Vagina (tissue), 2 donors: Measurements from ENCODE around the gene VSIG4.

ENCODE experiments used
- POLR2A ChIP-seq, 2 donors: fragments of 450-650 bp; IDR thresholded peaks; one replicate each; pipeline ENCODE4 v1.6.1; 2017; ENCODE audit warnings: antibody characterized with exemption in 2 of 2, mild to moderate bottlenecking in 2 of 2, moderate library complexity in 2 of 2
- TF ChIP-seq, protein P1 (sequence below), 3 experiments: fragments of 450-650 bp in 2 of 3; fragments of 200-600 bp in 1 of 3; sonication (generic) in 1 of 3; IDR thresholded peaks; one replicate each; pipeline ENCODE4 v1.5.1; 2017 to 2019; ENCODE audit warnings: antibody characterized with exemption in 3 of 3, mild to moderate bottlenecking in 2 of 3, moderate library complexity in 2 of 3

DNA sequence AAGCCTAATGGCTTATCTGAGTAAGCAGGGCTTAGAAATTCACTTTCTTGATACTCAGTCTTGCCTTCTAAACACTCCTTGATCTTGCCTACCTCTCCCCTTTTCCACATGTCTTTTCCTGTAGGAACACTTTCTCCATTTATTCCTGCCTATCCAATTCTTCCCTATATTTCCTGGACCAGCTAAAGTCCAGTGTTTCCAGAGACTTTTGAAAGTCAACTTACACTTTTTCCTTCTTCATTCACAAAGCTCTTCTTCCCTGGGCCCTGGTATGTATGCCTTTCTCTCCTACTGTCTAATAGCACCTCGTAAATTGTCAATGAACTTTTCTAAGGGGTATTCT lies 20.6 kb downstream of the VSIG4 start:
- no peak for TF ChIP-seq POLR2A (IDR thresholded peaks at IDR 0.05)
- TF ChIP-seq, protein P1, sequence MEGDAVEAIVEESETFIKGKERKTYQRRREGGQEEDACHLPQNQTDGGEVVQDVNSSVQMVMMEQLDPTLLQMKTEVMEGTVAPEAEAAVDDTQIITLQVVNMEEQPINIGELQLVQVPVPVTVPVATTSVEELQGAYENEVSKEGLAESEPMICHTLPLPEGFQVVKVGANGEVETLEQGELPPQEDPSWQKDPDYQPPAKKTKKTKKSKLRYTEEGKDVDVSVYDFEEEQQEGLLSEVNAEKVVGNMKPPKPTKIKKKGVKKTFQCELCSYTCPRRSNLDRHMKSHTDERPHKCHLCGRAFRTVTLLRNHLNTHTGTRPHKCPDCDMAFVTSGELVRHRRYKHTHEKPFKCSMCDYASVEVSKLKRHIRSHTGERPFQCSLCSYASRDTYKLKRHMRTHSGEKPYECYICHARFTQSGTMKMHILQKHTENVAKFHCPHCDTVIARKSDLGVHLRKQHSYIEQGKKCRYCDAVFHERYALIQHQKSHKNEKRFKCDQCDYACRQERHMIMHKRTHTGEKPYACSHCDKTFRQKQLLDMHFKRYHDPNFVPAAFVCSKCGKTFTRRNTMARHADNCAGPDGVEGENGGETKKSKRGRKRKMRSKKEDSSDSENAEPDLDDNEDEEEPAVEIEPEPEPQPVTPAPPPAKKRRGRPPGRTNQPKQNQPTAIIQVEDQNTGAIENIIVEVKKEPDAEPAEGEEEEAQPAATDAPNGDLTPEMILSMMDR (IDR thresholded peaks at IDR 0.05), result no peak
